Measurements from ENCODE around the gene H3-3A.

DNA sequence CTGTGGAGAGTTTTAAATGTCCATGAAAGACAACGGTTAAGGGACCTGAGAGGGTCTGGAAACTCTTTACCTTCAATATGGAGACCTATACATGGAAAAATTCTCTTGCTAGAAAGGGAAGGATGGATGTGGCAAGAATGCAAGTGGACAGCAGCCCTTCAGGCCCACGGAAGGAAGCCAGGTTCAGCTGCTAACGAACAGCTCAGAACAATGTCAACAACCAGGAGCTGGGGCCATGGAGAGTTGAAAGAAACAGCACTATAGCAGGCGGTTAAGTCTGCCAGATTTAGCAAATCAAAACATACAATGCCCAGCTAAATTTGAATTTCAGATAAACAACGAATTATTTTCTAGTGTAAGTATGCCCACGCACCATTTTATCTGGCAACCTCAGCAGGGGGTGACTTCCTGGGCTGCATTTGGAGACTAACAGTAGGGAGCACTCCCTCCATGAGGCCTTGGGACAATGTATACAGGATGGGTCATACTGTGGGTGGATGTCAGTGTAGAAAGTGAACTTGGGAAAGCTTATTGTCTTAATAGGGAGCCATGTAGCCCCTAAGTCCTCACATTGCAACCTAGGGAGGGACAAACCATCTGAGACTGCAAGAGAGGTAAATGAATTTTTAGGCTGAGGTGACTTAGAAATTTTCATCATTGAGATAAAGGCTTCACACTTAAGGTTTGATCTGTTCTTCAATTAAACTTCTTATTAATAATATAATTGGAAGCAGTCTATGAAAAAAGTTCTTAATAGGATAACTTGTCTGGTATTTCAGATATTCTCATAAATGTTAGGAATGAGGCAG lies 7.8 kb upstream of the H3-3A start:
- TF ChIP-seq, protein P1, sequence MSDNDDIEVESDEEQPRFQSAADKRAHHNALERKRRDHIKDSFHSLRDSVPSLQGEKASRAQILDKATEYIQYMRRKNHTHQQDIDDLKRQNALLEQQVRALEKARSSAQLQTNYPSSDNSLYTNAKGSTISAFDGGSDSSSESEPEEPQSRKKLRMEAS (CRISPR knock-in tag; IDR thresholded peaks at IDR 0.05): no peak
- TF ChIP-seq, protein P2, sequence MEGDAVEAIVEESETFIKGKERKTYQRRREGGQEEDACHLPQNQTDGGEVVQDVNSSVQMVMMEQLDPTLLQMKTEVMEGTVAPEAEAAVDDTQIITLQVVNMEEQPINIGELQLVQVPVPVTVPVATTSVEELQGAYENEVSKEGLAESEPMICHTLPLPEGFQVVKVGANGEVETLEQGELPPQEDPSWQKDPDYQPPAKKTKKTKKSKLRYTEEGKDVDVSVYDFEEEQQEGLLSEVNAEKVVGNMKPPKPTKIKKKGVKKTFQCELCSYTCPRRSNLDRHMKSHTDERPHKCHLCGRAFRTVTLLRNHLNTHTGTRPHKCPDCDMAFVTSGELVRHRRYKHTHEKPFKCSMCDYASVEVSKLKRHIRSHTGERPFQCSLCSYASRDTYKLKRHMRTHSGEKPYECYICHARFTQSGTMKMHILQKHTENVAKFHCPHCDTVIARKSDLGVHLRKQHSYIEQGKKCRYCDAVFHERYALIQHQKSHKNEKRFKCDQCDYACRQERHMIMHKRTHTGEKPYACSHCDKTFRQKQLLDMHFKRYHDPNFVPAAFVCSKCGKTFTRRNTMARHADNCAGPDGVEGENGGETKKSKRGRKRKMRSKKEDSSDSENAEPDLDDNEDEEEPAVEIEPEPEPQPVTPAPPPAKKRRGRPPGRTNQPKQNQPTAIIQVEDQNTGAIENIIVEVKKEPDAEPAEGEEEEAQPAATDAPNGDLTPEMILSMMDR (IDR thresholded peaks at IDR 0.05): no peak
- TF ChIP-seq, protein P3, sequence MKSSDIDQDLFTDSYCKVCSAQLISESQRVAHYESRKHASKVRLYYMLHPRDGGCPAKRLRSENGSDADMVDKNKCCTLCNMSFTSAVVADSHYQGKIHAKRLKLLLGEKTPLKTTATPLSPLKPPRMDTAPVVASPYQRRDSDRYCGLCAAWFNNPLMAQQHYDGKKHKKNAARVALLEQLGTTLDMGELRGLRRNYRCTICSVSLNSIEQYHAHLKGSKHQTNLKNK (CRISPR knock-in tag; IDR thresholded peaks at IDR 0.05): no peak
- TF ChIP-seq TCF7 (CRISPR knock-in tag; IDR thresholded peaks at IDR 0.05; ENCODE audit: low read depth): no peak
- no peak for TF ChIP-seq ESRRA (CRISPR knock-in tag; IDR thresholded peaks at IDR 0.05; ENCODE audit: borderline replicate concordance)
- TF ChIP-seq, protein P4, sequence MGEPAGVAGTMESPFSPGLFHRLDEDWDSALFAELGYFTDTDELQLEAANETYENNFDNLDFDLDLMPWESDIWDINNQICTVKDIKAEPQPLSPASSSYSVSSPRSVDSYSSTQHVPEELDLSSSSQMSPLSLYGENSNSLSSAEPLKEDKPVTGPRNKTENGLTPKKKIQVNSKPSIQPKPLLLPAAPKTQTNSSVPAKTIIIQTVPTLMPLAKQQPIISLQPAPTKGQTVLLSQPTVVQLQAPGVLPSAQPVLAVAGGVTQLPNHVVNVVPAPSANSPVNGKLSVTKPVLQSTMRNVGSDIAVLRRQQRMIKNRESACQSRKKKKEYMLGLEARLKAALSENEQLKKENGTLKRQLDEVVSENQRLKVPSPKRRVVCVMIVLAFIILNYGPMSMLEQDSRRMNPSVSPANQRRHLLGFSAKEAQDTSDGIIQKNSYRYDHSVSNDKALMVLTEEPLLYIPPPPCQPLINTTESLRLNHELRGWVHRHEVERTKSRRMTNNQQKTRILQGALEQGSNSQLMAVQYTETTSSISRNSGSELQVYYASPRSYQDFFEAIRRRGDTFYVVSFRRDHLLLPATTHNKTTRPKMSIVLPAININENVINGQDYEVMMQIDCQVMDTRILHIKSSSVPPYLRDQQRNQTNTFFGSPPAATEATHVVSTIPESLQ (CRISPR knock-in tag; IDR thresholded peaks at IDR 0.05): no peak
- peak; percentile 86 for TF ChIP-seq ZNF423 (CRISPR knock-in tag; IDR thresholded peaks at IDR 0.05)
- no peak for TF ChIP-seq CREB1 (CRISPR knock-in tag; IDR thresholded peaks at IDR 0.05)
- TF ChIP-seq JUN (CRISPR knock-in tag; IDR thresholded peaks at IDR 0.05): no peak
- TF ChIP-seq, protein P5, sequence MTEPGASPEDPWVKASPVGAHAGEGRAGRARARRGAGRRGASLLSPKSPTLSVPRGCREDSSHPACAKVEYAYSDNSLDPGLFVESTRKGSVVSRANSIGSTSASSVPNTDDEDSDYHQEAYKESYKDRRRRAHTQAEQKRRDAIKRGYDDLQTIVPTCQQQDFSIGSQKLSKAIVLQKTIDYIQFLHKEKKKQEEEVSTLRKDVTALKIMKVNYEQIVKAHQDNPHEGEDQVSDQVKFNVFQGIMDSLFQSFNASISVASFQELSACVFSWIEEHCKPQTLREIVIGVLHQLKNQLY (CRISPR knock-in tag; IDR thresholded peaks at IDR 0.05): no peak
- TF ChIP-seq SMAD4 (CRISPR knock-in tag; IDR thresholded peaks at IDR 0.05): no peak
- TF ChIP-seq ATF1 (CRISPR knock-in tag; IDR thresholded peaks at IDR 0.05): no peak
- TF ChIP-seq SOX15 (CRISPR knock-in tag; IDR thresholded peaks at IDR 0.05): no peak
- TF ChIP-seq, protein P6, sequence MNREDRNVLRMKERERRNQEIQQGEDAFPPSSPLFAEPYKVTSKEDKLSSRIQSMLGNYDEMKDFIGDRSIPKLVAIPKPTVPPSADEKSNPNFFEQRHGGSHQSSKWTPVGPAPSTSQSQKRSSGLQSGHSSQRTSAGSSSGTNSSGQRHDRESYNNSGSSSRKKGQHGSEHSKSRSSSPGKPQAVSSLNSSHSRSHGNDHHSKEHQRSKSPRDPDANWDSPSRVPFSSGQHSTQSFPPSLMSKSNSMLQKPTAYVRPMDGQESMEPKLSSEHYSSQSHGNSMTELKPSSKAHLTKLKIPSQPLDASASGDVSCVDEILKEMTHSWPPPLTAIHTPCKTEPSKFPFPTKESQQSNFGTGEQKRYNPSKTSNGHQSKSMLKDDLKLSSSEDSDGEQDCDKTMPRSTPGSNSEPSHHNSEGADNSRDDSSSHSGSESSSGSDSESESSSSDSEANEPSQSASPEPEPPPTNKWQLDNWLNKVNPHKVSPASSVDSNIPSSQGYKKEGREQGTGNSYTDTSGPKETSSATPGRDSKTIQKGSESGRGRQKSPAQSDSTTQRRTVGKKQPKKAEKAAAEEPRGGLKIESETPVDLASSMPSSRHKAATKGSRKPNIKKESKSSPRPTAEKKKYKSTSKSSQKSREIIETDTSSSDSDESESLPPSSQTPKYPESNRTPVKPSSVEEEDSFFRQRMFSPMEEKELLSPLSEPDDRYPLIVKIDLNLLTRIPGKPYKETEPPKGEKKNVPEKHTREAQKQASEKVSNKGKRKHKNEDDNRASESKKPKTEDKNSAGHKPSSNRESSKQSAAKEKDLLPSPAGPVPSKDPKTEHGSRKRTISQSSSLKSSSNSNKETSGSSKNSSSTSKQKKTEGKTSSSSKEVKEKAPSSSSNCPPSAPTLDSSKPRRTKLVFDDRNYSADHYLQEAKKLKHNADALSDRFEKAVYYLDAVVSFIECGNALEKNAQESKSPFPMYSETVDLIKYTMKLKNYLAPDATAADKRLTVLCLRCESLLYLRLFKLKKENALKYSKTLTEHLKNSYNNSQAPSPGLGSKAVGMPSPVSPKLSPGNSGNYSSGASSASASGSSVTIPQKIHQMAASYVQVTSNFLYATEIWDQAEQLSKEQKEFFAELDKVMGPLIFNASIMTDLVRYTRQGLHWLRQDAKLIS (CRISPR knock-in tag; IDR thresholded peaks at IDR 0.05; ENCODE audit: borderline replicate concordance): no peak

All from WTC11 (cell line).